SK-N-SH treated with all-trans-retinoic acid at 6 μM for 48 hours (cell line): ENCODE measurements around the gene STAT2.

Experiments
- SNAI2 ChIP-seq: fragments of 250-450 bp; sonication (Bioruptor Pico); IDR thresholded peaks from 2 replicates; pipeline ENCODE4 v1.5.0; 2020; ENCODE audit warnings: mild to moderate bottlenecking, moderate library complexity
- TOX ChIP-seq: fragments of 250-450 bp; sonication (Bioruptor Pico); IDR thresholded peaks from 2 replicates; pipeline ENCODE4 v1.8.0; 2021; ENCODE audit warnings: mild to moderate bottlenecking, moderate library complexity, borderline replicate concordance

GRCh38 chr12:56326533-56326932, 33.4 kb downstream of the STAT2 start:
- TF ChIP-seq TOX (CRISPR knock-in tag) (no peak), SNAI2 (CRISPR knock-in tag) (no peak)
